Measurements from ENCODE around the gene AMER3. TPM values are rescaled to one million over a fixed set of nuclear protein-coding genes. Genes with fewer than 3 reads are reported as not detected.

Gene AMER3
- total RNA-seq, 1 donor from 2014 or later: not detected

DNA sequence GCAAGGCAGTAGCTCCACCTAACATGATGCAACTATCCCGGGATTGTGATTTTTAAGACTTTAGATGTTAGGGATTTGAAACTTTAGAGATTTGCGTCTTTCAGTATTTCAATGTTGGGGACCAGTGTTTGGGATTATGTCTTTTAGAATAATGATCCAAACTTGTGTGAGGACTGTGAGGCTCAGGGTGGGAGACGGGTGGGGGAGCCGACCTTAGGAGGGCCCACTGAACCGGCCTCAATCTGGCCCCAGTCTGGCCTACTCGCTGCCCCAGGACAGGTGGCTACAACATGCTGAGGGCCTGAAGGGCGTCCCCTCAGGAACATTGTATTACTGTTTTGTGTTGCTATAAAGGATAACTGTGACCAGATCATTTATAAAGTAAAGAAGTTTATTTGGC, 10.7 kb downstream of the AMER3 start:
- TF ChIP-seq, protein P1, sequence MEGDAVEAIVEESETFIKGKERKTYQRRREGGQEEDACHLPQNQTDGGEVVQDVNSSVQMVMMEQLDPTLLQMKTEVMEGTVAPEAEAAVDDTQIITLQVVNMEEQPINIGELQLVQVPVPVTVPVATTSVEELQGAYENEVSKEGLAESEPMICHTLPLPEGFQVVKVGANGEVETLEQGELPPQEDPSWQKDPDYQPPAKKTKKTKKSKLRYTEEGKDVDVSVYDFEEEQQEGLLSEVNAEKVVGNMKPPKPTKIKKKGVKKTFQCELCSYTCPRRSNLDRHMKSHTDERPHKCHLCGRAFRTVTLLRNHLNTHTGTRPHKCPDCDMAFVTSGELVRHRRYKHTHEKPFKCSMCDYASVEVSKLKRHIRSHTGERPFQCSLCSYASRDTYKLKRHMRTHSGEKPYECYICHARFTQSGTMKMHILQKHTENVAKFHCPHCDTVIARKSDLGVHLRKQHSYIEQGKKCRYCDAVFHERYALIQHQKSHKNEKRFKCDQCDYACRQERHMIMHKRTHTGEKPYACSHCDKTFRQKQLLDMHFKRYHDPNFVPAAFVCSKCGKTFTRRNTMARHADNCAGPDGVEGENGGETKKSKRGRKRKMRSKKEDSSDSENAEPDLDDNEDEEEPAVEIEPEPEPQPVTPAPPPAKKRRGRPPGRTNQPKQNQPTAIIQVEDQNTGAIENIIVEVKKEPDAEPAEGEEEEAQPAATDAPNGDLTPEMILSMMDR (IDR thresholded peaks at IDR 0.05; ENCODE audit: unreplicated experiment): no peak
- Mint-ChIP-seq H3K4me1 (no peaks in the 10 kb centered on the region), H3K9me3 (no peaks in the 10 kb centered on the region), H3K27me3 (ENCODE audit: low read depth) (peaks cover 27% of the 10 kb centered on the region), H3K36me3 (no peaks in the 10 kb centered on the region), H3K27ac (no peak overlapping the region), H3K4me3 (no peak overlapping the region)
- DNase-seq (ENCODE audit: low spot score in 2 of 2, unreplicated experiment in 2 of 2): no peak

DNA sequence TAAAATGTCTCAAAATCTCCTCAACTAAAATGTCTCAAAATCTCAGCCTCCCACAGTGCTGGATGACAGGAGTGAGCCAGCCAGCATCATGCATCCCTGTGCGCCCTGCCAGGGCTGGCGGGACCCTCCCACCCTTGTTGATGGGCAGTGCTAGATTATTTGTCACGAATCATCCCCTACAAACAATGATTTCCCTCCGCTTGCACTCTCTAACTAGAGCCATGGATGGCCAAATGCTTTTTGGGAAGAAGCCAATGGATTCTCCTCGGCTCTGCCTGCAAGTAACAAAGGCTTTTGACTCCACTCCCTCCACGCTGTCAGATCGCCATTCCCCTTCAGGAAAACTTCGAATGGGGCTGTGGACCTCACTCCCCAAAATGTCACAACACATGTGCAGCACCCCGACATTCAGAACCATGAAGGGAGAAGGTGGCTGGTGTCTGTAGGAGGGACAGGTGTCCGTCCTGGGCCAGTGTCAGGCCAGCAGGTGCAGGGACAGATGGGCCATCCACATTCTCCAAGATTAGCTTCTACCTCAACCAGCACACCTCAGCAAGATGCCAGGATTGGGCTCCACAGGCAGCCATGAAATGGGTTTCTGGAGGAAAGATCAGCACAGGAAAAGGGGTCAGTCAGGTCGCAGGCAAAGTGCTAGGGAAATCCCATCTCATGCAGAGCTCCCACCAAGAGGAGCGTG, 11.5 kb downstream of the AMER3 start:
- Mint-ChIP-seq H3K36me3 (no peaks in the 10 kb centered on the region), H3K27ac (no peak overlapping the region), H3K4me1 (no peaks in the 10 kb centered on the region), H3K27me3 (ENCODE audit: low read depth) (peaks cover 19% of the 10 kb centered on the region), H3K4me3 (no peak overlapping the region), H3K9me3 (no peaks in the 10 kb centered on the region)
- TF ChIP-seq, protein P1 (IDR thresholded peaks at IDR 0.05; ENCODE audit: unreplicated experiment): no peak
- no peak for DNase-seq (ENCODE audit: low spot score in 2 of 2, unreplicated experiment in 2 of 2)

DNA sequence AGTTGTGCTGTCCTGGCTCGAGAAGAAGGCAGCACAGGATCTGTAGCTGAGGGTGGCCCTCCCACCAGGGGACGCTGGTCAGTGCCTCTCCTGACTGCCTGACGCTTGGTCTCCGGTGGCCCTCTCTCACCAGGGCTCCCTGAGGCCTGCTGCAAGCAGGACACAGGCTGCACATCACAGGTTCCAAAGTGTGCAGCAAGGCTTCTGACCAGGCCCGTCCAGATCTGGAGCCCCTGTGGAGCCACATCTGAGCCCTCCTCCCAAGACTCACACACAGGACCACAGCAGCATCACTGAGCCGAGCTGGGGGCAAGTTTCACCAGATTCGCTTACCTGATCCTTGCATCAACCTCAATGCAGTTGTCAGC, 12.1 kb downstream of the AMER3 start:
- TF ChIP-seq, protein P1 (IDR thresholded peaks at IDR 0.05; ENCODE audit: unreplicated experiment): no peak
- Mint-ChIP-seq H3K27ac (no peak overlapping the region), H3K36me3 (no peaks in the 10 kb centered on the region), H3K4me3 (no peak overlapping the region), H3K9me3 (peaks cover under 1% of the 10 kb centered on the region), H3K27me3 (ENCODE audit: low read depth) (peaks cover 18% of the 10 kb centered on the region), H3K4me1 (no peaks in the 10 kb centered on the region)
- DNase-seq (ENCODE audit: low spot score in 2 of 2, unreplicated experiment in 2 of 2): no peak

DNA sequence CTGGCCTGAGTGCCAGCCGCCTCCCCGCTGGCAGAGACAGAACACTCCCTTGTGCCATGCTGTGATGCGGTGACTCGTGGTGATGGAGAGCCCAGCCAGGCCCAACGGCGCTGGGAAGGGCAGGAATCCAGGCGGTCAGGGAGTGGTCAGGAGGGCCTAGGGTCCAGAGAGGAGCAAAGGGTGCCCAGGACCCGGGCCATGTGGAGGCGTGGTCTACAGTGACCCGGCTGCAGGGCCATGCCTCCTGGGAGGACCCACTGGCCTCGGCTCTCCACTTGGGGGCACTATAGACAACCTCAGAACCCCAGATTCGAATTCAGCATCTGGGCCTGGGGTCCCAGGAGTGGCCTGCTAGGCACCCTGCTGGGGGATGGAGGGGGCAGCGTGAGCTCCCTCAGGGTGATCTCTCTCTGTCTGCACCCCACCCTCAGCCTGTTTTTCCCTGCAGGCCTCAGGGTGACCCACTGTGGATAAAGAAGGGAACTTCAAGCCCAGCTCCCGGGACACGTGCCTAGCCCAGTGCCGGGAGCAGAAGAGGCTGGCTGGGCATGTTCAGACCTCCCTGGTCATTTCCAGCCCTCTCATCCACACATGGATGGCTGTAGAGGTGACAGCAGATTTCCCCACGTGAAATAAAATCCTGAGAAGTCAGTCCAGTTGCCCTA, 13.0 kb downstream of the AMER3 start:
- no peak for DNase-seq (ENCODE audit: low spot score in 2 of 2, unreplicated experiment in 2 of 2)
- Mint-ChIP-seq H3K4me1 (no peaks in the 10 kb centered on the region), H3K4me3 (no peak overlapping the region), H3K36me3 (no peaks in the 10 kb centered on the region), H3K27ac (no peak overlapping the region), H3K9me3 (peaks cover 10% of the 10 kb centered on the region), H3K27me3 (ENCODE audit: low read depth) (peaks cover 18% of the 10 kb centered on the region)
- TF ChIP-seq, protein P1 (IDR thresholded peaks at IDR 0.05; ENCODE audit: unreplicated experiment): no peak

DNA sequence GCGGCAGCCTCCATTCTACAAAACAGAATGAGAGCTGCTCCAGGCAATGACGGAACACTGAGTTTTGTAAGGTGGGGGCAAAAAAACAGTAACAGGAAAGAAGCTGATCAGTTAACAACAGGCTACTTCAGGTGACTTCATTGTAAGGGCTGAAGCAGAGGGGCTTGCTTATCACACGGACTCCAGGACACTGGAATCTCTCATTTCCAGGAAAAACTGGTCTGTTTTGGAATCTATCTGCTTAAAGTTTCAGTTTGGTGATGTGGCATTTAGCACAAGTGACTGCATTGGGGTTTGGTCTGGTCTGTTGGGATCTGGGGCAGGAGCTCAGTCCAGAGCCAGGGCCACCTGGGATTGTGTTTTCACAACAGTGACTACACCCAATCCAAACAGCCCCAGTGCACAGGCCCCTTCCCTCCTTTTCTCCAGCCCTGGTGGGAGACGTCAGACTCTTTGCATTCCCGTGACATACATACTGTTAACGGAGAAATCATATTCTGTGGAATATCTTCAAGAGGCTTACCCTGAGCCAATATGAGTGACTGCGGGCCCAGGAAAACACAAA, 14.1 kb downstream of the AMER3 start:
- no peak for DNase-seq (ENCODE audit: low spot score in 2 of 2, unreplicated experiment in 2 of 2)
- Mint-ChIP-seq H3K27me3 (ENCODE audit: low read depth) (peaks cover 18% of the 10 kb centered on the region), H3K36me3 (no peaks in the 10 kb centered on the region), H3K4me1 (no peaks in the 10 kb centered on the region), H3K9me3 (peaks cover 11% of the 10 kb centered on the region), H3K27ac (no peak overlapping the region), H3K4me3 (no peak overlapping the region)
- TF ChIP-seq, protein P1 (IDR thresholded peaks at IDR 0.05; ENCODE audit: unreplicated experiment): no peak
